A549 (cell line): Measurements from ENCODE around the gene CAPZA1. TPM values are rescaled to one million over a fixed set of nuclear protein-coding genes. Genes with fewer than 3 reads are reported as not detected.

Experiments used
- ATAC-seq, 2 experiments: fragments of 200-7000 bp in 1 of 2; fragments of >200 bp in 1 of 2; cut with Nextera tagmentation in 1 of 2; cut with Tn5 transposase in 1 of 2; 3 replicates each; pipeline versions ENCODE4 v1.8.0 to v1.9.1; 2018 to 2020; ENCODE audit warnings: mild to moderate bottlenecking in 1 of 2, moderate library complexity in 1 of 2
- CTCF ChIA-PET: fragments of 300-600 bp; sonication (Branson Sonifier 250); formaldehyde crosslinking; extraction: SDS; loops from one replicate; lab custom pipeline; 2021; ENCODE audit warnings: antibody characterized with exemption, inconsistent platforms; lab: Yijun Ruan, JAX
- POLR2A ChIA-PET: fragments of 350-600 bp; formaldehyde crosslinking; extraction: SDS; loops from one replicate; lab custom pipeline; 2021; ENCODE audit warnings: antibody characterized with exemption, inconsistent platforms; lab: Yijun Ruan, JAX
- DNase-seq, 2 experiments: peaks; one replicate each; pipeline versions ENCODE4 v3.0.0 to v3.0.0-alpha.2; 2011 to 2016; ENCODE audit warnings: low read depth in 1 of 2, low spot score in 1 of 2
- FAIRE-seq: peaks from 2 replicates; lab custom pipeline; 2011; peaks lifted over from hg19 to GRCh38; lab: Jason Lieb, UNC
- H3K27ac ChIP-seq, 2 experiments: fragments of >200 bp; sonication (Bioruptor Twin); formaldehyde crosslinking; 3 replicates each; pipeline ENCODE4 v1.5.1; 2016 to 2017
- H3K4me1 ChIP-seq: fragments of >200 bp; sonication (Bioruptor Twin); formaldehyde crosslinking; 3 replicates; pipeline ENCODE4 v1.6.1; 2016
- H3K4me2 ChIP-seq: fragments of >200 bp; sonication (Bioruptor Twin); formaldehyde crosslinking; 3 replicates; pipeline ENCODE4 v1.6.1; 2016
- H3K4me3 ChIP-seq: fragments of >200 bp; sonication (Bioruptor Twin); formaldehyde crosslinking; 3 replicates; pipeline ENCODE4 v1.5.1; 2016
- H3K9me3 ChIP-seq: fragments of >200 bp; sonication (Bioruptor Twin); formaldehyde crosslinking; 3 replicates; pipeline ENCODE4 v1.6.1; 2016
- ATOH8 ChIP-seq: fragments of 250-450 bp; sonication (Bioruptor Pico); IDR thresholded peaks from 2 replicates; pipeline ENCODE4 v1.5.0; 2020; ENCODE audit warnings: low read depth, mild to moderate bottlenecking, moderate library complexity
- CBX8 ChIP-seq: fragments of 200-600 bp; sonication (generic); IDR thresholded peaks from 2 replicates; pipeline ENCODE4 v1.6.1; 2016
- GATA3 ChIP-seq: IDR thresholded peaks from 2 replicates; pipeline ENCODE4 v1.6.1; 2012; ENCODE audit warnings: borderline replicate concordance
- HDAC2 ChIP-seq: fragments of 200-600 bp; sonication (generic); IDR thresholded peaks from 2 replicates; pipeline ENCODE4 v1.6.1; 2016
- HEYL ChIP-seq: fragments of 250-450 bp; sonication (Bioruptor Pico); IDR thresholded peaks from 2 replicates; pipeline ENCODE4 v1.8.0; 2021; ENCODE audit warnings: mild to moderate bottlenecking, moderate library complexity
- HOXB5 ChIP-seq: fragments of 250-450 bp; sonication (Bioruptor Pico); IDR thresholded peaks from 2 replicates; pipeline ENCODE4 v1.5.0; 2020; ENCODE audit warnings: mild to moderate bottlenecking, moderate library complexity
- JUN ChIP-seq, 2 experiments: fragments of >200 bp; sonication (Bioruptor Twin); formaldehyde crosslinking; IDR thresholded peaks; 2 replicates in 1 of 2; 3 replicates in 1 of 2; pipeline ENCODE4 v1.6.1; 2016 to 2017
- JUNB ChIP-seq: fragments of >200 bp; sonication (Bioruptor Twin); formaldehyde crosslinking; IDR thresholded peaks from 2 replicates; pipeline ENCODE4 v1.6.1; 2016
- MAZ ChIP-seq: fragments of 150-350 bp; IDR thresholded peaks from 2 replicates; pipeline ENCODE4 v1.6.1; 2014; ENCODE audit warnings: antibody characterized with exemption, low read depth, low read length, borderline replicate concordance
- NFE2L2 ChIP-seq: fragments of 150-350 bp; conservative IDR thresholded peaks from 2 replicates; pipeline ENCODE4 v1.6.1; 2014; ENCODE audit warnings: low read length
- PHF8 ChIP-seq: fragments of 200-600 bp; sonication (generic); IDR thresholded peaks from 2 replicates; pipeline ENCODE4 v1.6.1; 2016; ENCODE audit warnings: low read depth, mild to moderate bottlenecking, antibody characterized with exemption, moderate library complexity, borderline replicate concordance
- POLR2AphosphoS2 ChIP-seq: conservative IDR thresholded peaks from 2 replicates; pipeline ENCODE4 v1.6.1; 2012; ENCODE audit warnings: low read length, improper control_type of control experiment, inconsistent platforms
- RFX5 ChIP-seq: fragments of 450-650 bp; IDR thresholded peaks from 2 replicates; pipeline ENCODE4 v1.7.1; 2014; ENCODE audit warnings: antibody characterized with exemption, mild to moderate bottlenecking, moderate library complexity
- RNF2 ChIP-seq: fragments of 200-600 bp; sonication (generic); IDR thresholded peaks from 2 replicates; pipeline ENCODE4 v1.6.1; 2016; ENCODE audit warnings: low read depth, mild to moderate bottlenecking, antibody characterized with exemption, moderate library complexity, borderline replicate concordance
- SREBF2 ChIP-seq: fragments of 450-650 bp; IDR thresholded peaks from 2 replicates; pipeline ENCODE4 v1.6.1; 2014; ENCODE audit warnings: mild to moderate bottlenecking, moderate library complexity
- TFCP2L1 ChIP-seq: fragments of 250-450 bp; sonication (Bioruptor Pico); IDR thresholded peaks from 2 replicates; pipeline ENCODE4 v1.5.0; 2021; ENCODE audit warnings: mild to moderate bottlenecking
- ZFP36 ChIP-seq: fragments of 450-650 bp; IDR thresholded peaks from 2 replicates; pipeline ENCODE4 v1.6.1; 2014; ENCODE audit warnings: borderline replicate concordance; ENCODE audit not compliant: partially characterized antibody
- WGBS: methylation state at CpG from one replicate; pipeline ENCODE4 v1.1.6; 2017; ENCODE audit errors: missing lambda C conversion rate; 5-methylcytosine and 5-hydroxymethylcytosine counted together
- polyA plus RNA-seq, 4 experiments: library from polyadenylated mRNA; depleted of rRNA in 3 of 4; stranded (reverse); fragments of >200 nt; fragmentation: RNase III in 1 of 4; extraction: RNeasy Plus Mini Kit Qiagen cat#74134 plus additional on column Dnase treatment in 1 of 4; gene quantifications; 2 replicates in 3 of 4; 3 replicates in 1 of 4; pipeline ENCODE4 v1.2.3, GENCODE V29; 2011 to 2017
- TF ChIP-seq, protein P1 (sequence below): fragments of >200 bp; sonication (Bioruptor Twin); formaldehyde crosslinking; IDR thresholded peaks from 3 replicates; pipeline ENCODE4 v1.6.1; 2016

Gene CAPZA1
- polyA plus RNA-seq, 2 of the 4 experiments (the other 2 are of a cell fraction) = 103 to 136 TPM

DNA sequence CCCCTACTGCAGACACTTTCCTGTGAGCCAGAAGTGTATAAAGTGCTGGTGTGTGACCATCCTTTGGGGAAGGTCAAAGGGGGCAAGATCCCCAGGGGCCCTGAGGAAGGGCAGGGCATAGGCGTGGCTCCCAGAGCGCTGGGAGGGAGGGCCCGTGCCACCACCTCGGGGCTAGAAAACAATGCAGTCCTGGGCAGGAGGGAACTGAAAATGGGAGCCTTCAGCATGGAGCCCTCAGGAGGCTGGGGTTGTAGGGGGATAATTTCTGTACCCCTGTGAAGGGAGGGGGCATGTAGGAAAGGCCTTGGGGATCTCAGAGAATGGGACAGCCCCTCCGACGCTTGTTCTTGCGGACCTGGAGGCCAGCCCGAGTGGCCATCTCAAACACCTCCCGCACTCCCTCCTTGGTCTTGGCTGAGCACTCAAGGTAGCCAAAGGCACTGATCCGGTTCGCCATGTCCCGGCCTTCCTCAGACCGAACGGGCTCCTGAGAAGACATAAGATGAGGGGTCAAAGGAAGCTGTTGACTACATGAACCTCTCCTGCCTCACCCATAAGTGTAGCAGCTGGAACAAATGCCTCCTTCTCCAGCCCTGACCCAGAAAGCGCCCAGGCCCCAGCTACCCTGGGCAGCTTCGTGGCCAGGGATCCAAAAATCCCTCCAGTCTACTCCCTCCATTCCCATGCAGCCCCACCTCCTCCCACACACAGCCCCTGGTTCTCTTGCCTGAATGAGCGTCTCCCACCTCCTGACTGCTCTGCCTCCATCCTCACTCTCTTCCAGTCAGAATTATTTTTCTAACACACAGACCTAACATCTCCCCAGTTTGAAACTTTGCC lies 81.8 kb downstream of the CAPZA1 start:
- H3K9me3 ChIP-seq = no peaks in the 10 kb centered on the region
- ChIA-PET POLR2A (interaction anchor here (1.7 kb wide), 1 partner anchor 27 kb away, joined by 6 read pairs; the partner anchor contains the start of gene MOV10), CTCF (interaction anchor here (0.6 to 1.1 kb wide), 2 partner anchors 14 to 19 kb away, joined by 3 read pairs; partner anchors contain the start of gene PPM1J)
- peak overlapping the region; percentile 19; the same call in 1 of the 3 replicates for H3K4me3 ChIP-seq
- DNase-seq = no peak
- H3K27ac ChIP-seq = peak overlapping the region; percentile 81 to 100
- TF ChIP-seq NFE2L2 (no peak), JUN (IDR thresholded peaks at IDR 0.05) (peak in 1 of 2 experiments; percentile 3; a peak in 1 of 5 replicates)
- WGBS = 80% methylated on average over 17 of the region's 17 CpGs
- no peak for ATAC-seq
- FAIRE-seq = no peak
- peak overlapping the region; percentile 86 for H3K4me2 ChIP-seq
- peaks cover 65% of the 10 kb centered on the region for H3K4me1 ChIP-seq

DNA sequence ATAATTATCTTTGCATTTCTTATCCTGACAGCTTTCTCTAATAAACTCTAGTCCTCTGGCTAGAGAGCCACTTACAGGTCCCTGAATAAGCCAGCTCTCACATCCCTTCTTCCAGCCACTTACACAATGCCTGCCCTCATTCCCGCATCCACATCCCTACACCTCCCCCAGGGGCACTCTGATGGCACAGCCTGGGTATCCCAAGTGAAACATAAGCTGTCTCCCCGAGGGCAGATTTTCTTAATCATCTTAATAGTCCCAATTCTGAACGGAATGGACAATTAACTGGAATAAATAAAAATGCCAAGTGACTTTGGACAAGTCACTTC lies 82.4 kb downstream of the CAPZA1 start:
- peak overlapping the region; percentile 86; the same call in 1 of the 3 replicates for H3K4me2 ChIP-seq
- H3K9me3 ChIP-seq = no peaks in the 10 kb centered on the region
- H3K4me1 ChIP-seq = peaks cover 65% of the 10 kb centered on the region
- no peak for FAIRE-seq
- 67% methylated on average over 3 of the region's 3 CpGs for WGBS
- no peak overlapping the region for H3K4me3 ChIP-seq
- ATAC-seq = no peak
- TF ChIP-seq ZFP36 = no peak
- TF ChIP-seq RFX5 = no peak
- no peak for TF ChIP-seq PHF8
- TF ChIP-seq JUNB = no peak
- TF ChIP-seq HEYL (CRISPR knock-in tag) = no peak
- TF ChIP-seq CBX8 = no peak
- H3K27ac ChIP-seq = peak overlapping the region; percentile 81 to 100; a peak in 4 of 6 replicates
- POLR2A ChIA-PET = interaction anchor here (0.9 kb wide), 1 partner anchor 27 kb away, joined by 3 read pairs; the partner anchor contains the start of gene MOV10
- DNase-seq = no peak
- CTCF ChIA-PET = interaction anchor here (0.6 to 1.8 kb wide), 3 partner anchors 14 to 26 kb away, joined by 3 to 4 read pairs (median 3); partner anchors contain the start of gene PPM1J

DNA sequence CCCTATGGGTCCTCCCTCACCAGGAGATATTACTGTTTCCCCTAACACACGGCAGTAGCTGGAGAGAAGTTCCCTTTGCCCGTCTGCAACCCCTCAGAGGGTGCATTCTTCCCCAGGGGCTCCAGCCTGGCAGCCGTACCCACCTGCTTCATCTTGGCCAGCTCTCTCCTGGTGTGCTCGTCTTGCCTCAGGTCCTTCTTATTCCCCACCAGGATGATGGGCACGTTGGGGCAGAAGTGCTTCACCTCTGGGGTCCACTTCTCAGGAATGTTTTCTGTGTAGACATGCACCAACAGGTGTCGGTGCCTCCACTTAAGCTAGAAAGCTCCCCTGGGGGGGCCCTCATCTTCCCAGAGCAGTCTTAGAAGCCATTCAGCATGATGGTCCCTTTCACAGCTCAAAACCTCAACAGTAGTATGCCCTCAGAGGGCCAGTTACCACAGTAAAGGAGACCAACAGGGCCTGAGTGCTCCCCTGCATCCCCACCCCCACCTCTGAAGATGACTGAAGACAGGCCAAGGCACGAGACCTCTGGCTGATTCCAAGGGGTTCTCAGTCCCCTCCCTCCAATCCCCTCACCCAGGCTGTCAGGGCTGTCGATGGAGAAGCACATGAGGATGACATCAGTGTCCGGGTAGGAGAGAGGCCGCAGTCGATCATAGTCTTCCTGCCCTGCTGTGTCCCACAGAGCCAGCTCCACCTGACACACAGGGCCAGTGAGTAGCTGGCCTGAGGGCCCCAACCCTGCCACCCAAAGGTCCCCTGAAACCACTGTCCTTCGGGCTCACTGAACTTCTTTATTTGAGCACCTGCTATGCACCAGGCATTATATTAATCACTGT lies 83.0 kb downstream of the CAPZA1 start:
- Histone ChIP-seq H3K4me2 (peak overlapping the region; percentile 86; the same call in 1 of the 3 replicates), H3K9me3 (no peaks in the 10 kb centered on the region), H3K4me1 (peaks cover 66% of the 10 kb centered on the region), H3K27ac (peak overlapping the region in 1 of 2 experiments; percentile 100; a peak in 3 of 6 replicates), H3K4me3 (no peak overlapping the region)
- no peak for FAIRE-seq
- TF ChIP-seq POLR2AphosphoS2 (no peak), HOXB5 (CRISPR knock-in tag) (no peak), SREBF2 (no peak), HDAC2 (no peak), ATOH8 (CRISPR knock-in tag) (no peak), GATA3 (no peak), TFCP2L1 (no peak), MAZ (no peak), RNF2 (no peak)
- TF ChIP-seq, protein P1, sequence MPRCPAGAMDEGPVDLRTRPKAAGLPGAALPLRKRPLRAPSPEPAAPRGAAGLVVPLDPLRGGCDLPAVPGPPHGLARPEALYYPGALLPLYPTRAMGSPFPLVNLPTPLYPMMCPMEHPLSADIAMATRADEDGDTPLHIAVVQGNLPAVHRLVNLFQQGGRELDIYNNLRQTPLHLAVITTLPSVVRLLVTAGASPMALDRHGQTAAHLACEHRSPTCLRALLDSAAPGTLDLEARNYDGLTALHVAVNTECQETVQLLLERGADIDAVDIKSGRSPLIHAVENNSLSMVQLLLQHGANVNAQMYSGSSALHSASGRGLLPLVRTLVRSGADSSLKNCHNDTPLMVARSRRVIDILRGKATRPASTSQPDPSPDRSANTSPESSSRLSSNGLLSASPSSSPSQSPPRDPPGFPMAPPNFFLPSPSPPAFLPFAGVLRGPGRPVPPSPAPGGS = no peak
- ATAC-seq = no peak
- WGBS = 88% methylated on average over 7 of the region's 12 CpGs
- DNase-seq = no peak
- POLR2A ChIA-PET = interaction anchor here (0.9 kb wide), 1 partner anchor 28 kb away, joined by 3 read pairs; the partner anchor contains the start of gene MOV10
- CTCF ChIA-PET = interaction anchor here (1.1 to 2.9 kb wide), 4 partner anchors 13 to 28 kb away, joined by 3 to 18 read pairs (median 4); partner anchors contain the start of genes MOV10 and PPM1J
